ENCODE measurements around the gene RPL36A.
A peak's percentile ranks its signal among the peaks of the same experiment; 100 is the strongest.

Gene RPL36A

GRCh38 chrX:101377547-101377946 lies 13.3 kb upstream of the RPL36A start:
- no peak for DNase-seq (ENCODE audit: low read depth)
- TF ChIP-seq CTCF (conservative IDR thresholded peaks at IDR 0.05; ENCODE audit: low read length): no peak
- H3K4me3 ChIP-seq (ENCODE audit: low read length): no peak overlapping the region

- DNase-seq (ENCODE audit: low read depth): no peak
- TF ChIP-seq CTCF (conservative IDR thresholded peaks at IDR 0.05; ENCODE audit: low read length): no peak
- no peak overlapping the region for H3K4me3 ChIP-seq (ENCODE audit: low read length)
Measured at GRCh38 chrX:101383679-101384205, 7.1 kb upstream of the RPL36A start.

GRCh38 chrX:101385026-101385684 lies 5.7 kb upstream of the RPL36A start:
- H3K4me3 ChIP-seq (ENCODE audit: low read length): no peak overlapping the region
- no peak for DNase-seq (ENCODE audit: low read depth)
- no peak for TF ChIP-seq CTCF (conservative IDR thresholded peaks at IDR 0.05; ENCODE audit: low read length)

- no peak within 1 kb of the TSS for H3K4me3 ChIP-seq (ENCODE audit: low read length)
- DNase-seq (ENCODE audit: low read depth): no peak
Measured at GRCh38 chrX:101385795-101386541, 4.8 kb upstream of the RPL36A start, which contains the start of gene BTK. BTK (minus strand) TSS chrX:101386191; CDS start chrX:101375284, 10,907 bp downstream.

GRCh38 chrX:101386542-101386885 lies 4.3 kb upstream of the RPL36A start:
- no peak overlapping the region for H3K4me3 ChIP-seq (ENCODE audit: low read length)
- no peak for TF ChIP-seq CTCF (conservative IDR thresholded peaks at IDR 0.05; ENCODE audit: low read length)
- DNase-seq (ENCODE audit: low read depth): no peak

More at GRCh38 chrX:101385795-101386541, 4.8 kb upstream of the RPL36A start, which contains the start of gene BTK:
- TF ChIP-seq CTCF (conservative IDR thresholded peaks at IDR 0.05; ENCODE audit: low read length): no peak

GRCh38 chrX:101388604-101389003 lies 2.2 kb upstream of the RPL36A start:
- no peak for TF ChIP-seq CTCF (conservative IDR thresholded peaks at IDR 0.05; ENCODE audit: low read length)
- no peak overlapping the region for H3K4me3 ChIP-seq (ENCODE audit: low read length)
- DNase-seq (ENCODE audit: low read depth): no peak

GRCh38 chrX:101391831-101392230 lies 1.0 kb downstream of the RPL36A start:
- no peak for TF ChIP-seq CTCF (conservative IDR thresholded peaks at IDR 0.05; ENCODE audit: low read length)
- no peak for DNase-seq (ENCODE audit: low read depth)
- H3K4me3 ChIP-seq (ENCODE audit: low read length): peak overlapping the region; percentile 76
